NCI-H460 (cell line): Measurements from ENCODE around the gene HS3ST5. TPM values are rescaled to one million over a fixed set of nuclear protein-coding genes. Genes with fewer than 3 reads are reported as not detected.
"Not testable (repeated sequence)": the region's sequence is repeated elsewhere in the genome, so short reads cannot be mapped to it uniquely, and the experiment has no call there.

Experiments
- DNase-seq: peaks from one replicate; pipeline ENCODE4 v3.0.0-alpha.2; 2016; ENCODE audit warnings: low read depth; ENCODE audit errors: extremely low read depth
- total RNA-seq: library from RNA; depleted of rRNA; stranded (reverse); fragments of >200 nt; shearing (Covaris generic); gene quantifications from 2 replicates; pipeline ENCODE4 v1.2.3, GENCODE V29; 2014

The HS3ST5 gene
- total RNA-seq, 1 experiment from 2014 or later: not detected

- DNase-seq: no peak
Measured at GRCh38 chr6:114158838-114159694, 183.8 kb downstream of the HS3ST5 start.

GRCh38 chr6:114158411-114158810 lies 184.4 kb downstream of the HS3ST5 start:
- DNase-seq: no peak

- DNase-seq: no peak
Measured at GRCh38 chr6:114157848-114158247, 185.0 kb downstream of the HS3ST5 start.

GRCh38 chr6:114155763-114156162 lies 187.1 kb downstream of the HS3ST5 start:
- DNase-seq: no peak

- no peak for DNase-seq
Measured at GRCh38 chr6:114154812-114155211, 188.0 kb downstream of the HS3ST5 start.

- no peak for DNase-seq
Measured at GRCh38 chr6:114153448-114153847, 189.4 kb downstream of the HS3ST5 start.

GRCh38 chr6:114151064-114151690 lies 191.6 kb downstream of the HS3ST5 start:
- DNase-seq: no peak

- DNase-seq: not testable (repeated sequence)
Measured at GRCh38 chr6:114149182-114149581, 193.6 kb downstream of the HS3ST5 start.

GRCh38 chr6:114144887-114145851 lies 197.7 kb downstream of the HS3ST5 start:
- DNase-seq: no peak

GRCh38 chr6:114142258-114142657 lies 200.6 kb downstream of the HS3ST5 start:
- DNase-seq: no peak

GRCh38 chr6:114140416-114140815 lies 202.4 kb downstream of the HS3ST5 start:
- DNase-seq: no peak

GRCh38 chr6:114138577-114139248 lies 204.1 kb downstream of the HS3ST5 start:
- DNase-seq: no peak

- no peak for DNase-seq
Measured at GRCh38 chr6:114135363-114135971, 207.4 kb downstream of the HS3ST5 start.

- DNase-seq: no peak
Measured at GRCh38 chr6:114133816-114134215, 209.0 kb downstream of the HS3ST5 start.

- no peak for DNase-seq
Measured at GRCh38 chr6:114131945-114132344, 210.9 kb downstream of the HS3ST5 start.

GRCh38 chr6:114125576-114125975 lies 217.2 kb downstream of the HS3ST5 start:
- DNase-seq: no peak

- DNase-seq: no peak
Measured at GRCh38 chr6:114121913-114122662, 220.7 kb downstream of the HS3ST5 start.

- no peak for DNase-seq
Measured at GRCh38 chr6:114119056-114119455, 223.8 kb downstream of the HS3ST5 start.

GRCh38 chr6:114115652-114116051 lies 227.2 kb downstream of the HS3ST5 start:
- no peak for DNase-seq
